BJ (cell line): Measurements from ENCODE around the gene FRYL. TPM values are rescaled to one million over a fixed set of nuclear protein-coding genes. Genes with fewer than 3 reads are reported as not detected.

Source experiments
- polyA plus RNA-seq: library from polyadenylated mRNA; depleted of rRNA; stranded (reverse); fragments of >200 nt; gene quantifications from 2 replicates; pipeline ENCODE4 v1.2.3, GENCODE V29; 2011; rRNA removed
- small RNA-seq: library from RNA; depleted of rRNA; stranded (forward); fragments of <200 nt; gene quantifications from one replicate; pipeline ENCODE3, GENCODE V24; 2012; ENCODE audit warnings: low replicate concordance, low read depth; ENCODE audit not compliant: insufficient read length

The FRYL gene
- polyA plus RNA-seq, 1 experiment, result 12.6 TPM

Small RNA genes lying within 50 kb of the gene (small RNA-seq; reads per million reads assigned to genes)
- not detected for gene RNU5E-3P

Other genes starting within 250 kb of the FRYL start
- 103 and 162 TPM in 2 replicates for gene OCIAD1, start 50.8 kb upstream of the FRYL start, polyA plus RNA-seq
- gene OCIAD2, start 126.5 kb upstream of the FRYL start, polyA plus RNA-seq, result 34.2 and 45.8 TPM in 2 replicates
- not detected in 2 replicates for gene CWH43, start 206.0 kb upstream of the FRYL start, polyA plus RNA-seq